ENCODE data around the gene C10orf67.

DNA sequence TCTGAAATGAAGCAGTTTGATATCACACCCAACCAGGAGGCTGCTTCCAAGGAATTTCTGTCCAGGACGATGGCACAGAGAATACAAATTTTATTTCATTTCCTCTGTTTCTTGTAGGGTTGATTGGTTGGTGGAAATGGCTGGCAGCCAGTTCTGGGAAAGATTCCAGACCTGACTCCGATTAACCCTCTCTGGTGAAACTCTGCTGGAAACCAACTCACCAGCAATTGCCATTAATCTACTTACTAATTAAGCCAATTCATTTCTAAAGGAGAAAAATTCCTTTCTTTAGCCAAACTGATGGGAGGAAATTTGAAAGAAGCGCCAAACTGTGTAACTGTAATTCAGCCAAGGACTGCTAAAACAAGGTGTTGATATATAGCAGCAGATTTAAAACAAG, 141.8 kb downstream of the C10orf67 start:
- TF ChIP-seq, protein P1, sequence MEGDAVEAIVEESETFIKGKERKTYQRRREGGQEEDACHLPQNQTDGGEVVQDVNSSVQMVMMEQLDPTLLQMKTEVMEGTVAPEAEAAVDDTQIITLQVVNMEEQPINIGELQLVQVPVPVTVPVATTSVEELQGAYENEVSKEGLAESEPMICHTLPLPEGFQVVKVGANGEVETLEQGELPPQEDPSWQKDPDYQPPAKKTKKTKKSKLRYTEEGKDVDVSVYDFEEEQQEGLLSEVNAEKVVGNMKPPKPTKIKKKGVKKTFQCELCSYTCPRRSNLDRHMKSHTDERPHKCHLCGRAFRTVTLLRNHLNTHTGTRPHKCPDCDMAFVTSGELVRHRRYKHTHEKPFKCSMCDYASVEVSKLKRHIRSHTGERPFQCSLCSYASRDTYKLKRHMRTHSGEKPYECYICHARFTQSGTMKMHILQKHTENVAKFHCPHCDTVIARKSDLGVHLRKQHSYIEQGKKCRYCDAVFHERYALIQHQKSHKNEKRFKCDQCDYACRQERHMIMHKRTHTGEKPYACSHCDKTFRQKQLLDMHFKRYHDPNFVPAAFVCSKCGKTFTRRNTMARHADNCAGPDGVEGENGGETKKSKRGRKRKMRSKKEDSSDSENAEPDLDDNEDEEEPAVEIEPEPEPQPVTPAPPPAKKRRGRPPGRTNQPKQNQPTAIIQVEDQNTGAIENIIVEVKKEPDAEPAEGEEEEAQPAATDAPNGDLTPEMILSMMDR (IDR thresholded peaks at IDR 0.05 in 4 of 5, conservative IDR thresholded peaks at IDR 0.05 in 1 of 5), result no peak
- TF ChIP-seq POLR2A (IDR thresholded peaks at IDR 0.05), result no peak
